Activated T-helper 1 cell treated with anti-CD3 and anti-CD28 coated beads, Interleukin-12 subunit alpha, Interleukin-12 subunit beta, Interleukin-2, Interleukin-4 antibody, amounts not matched to agents 30 ng/mL and 10 ng/mL and 1 ng/mL, durations not matched to agents 14 hours and 24 hours and 36 hours (primary cell): ENCODE measurements around the gene NECTIN4. TPM values are rescaled to one million over a fixed set of nuclear protein-coding genes. Genes with fewer than 3 reads are reported as not detected.

Source experiments
- DNase-seq: peaks from one replicate; pipeline ENCODE4 v3.0.0; 2021; ENCODE audit warnings: low spot score
- H3K27ac Mint-ChIP-seq: one replicate; pipeline ENCODE4 v1.8.0; 2021; ENCODE audit warnings: mild to moderate bottlenecking, mixed read lengths
- H3K27me3 Mint-ChIP-seq: one replicate; pipeline ENCODE4 v1.8.0; 2022; ENCODE audit warnings: mild to moderate bottlenecking, moderate library complexity, mixed read lengths; ENCODE audit not compliant: insufficient read depth
- H3K36me3 Mint-ChIP-seq: one replicate; pipeline ENCODE4 v1.8.0; 2021; ENCODE audit warnings: low read depth, mixed read lengths
- H3K4me1 Mint-ChIP-seq: one replicate; pipeline ENCODE4 v1.8.0; 2021; ENCODE audit warnings: low read depth, mixed read lengths
- H3K4me3 Mint-ChIP-seq: one replicate; pipeline ENCODE4 v1.8.0; 2021; ENCODE audit warnings: mild to moderate bottlenecking, moderate library complexity, mixed read lengths
- H3K9me3 Mint-ChIP-seq: one replicate; pipeline ENCODE4 v1.8.0; 2021; ENCODE audit warnings: mixed read lengths
- intact Hi-C: fragments of 100-400 bp; cut with micrococcal nuclease; formaldehyde crosslinking; loops from one replicate; pipeline ENCODE4 v1.15.1; 2024
- total RNA-seq: library from RNA; stranded (reverse); gene quantifications from 2 replicates; pipeline ENCODE4 v1.2.3, GENCODE V29; 2022

The NECTIN4 gene
- total RNA-seq, 1 donor from 2014 or later = not detected

DNA sequence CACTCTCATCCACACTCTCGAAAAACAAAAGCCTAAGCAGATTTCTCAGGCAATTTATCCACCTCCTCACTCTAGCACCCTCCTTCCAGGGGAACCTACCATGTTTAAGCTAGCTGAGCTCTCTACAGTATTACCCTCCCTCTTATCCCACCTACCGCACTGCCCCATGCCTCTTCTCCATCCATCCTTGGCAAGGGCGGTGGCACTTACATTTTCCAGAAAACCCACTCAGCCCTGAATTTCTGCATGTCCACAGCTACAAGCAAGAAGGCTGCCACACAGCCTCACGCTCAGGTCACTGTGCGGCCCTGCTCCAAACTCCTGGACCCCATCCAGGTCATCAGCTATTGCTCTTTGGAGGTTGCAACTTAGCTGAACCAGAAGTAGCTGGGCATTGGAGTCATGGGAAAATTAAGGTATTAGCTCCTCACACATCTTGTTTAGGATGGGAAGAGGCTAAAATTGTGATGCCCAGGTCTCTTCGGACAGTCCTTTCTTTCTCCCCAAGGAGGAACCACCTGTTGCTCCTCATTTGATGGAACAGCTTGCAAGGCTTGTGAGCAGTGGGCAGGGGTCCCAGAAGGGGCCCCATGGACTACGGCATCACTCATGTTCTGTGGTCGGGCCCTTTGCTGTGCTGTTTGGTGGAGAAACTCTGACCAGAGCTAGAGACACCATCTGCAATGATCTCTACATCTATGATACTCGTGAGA lies 9.9 kb upstream of the NECTIN4 start:
- Mint-ChIP-seq H3K27ac (peak overlapping the region; percentile 3), H3K4me3 (peak overlapping the region; percentile 68), H3K36me3 (peaks cover 22% of the 10 kb centered on the region), H3K4me1 (peaks cover 35% of the 10 kb centered on the region), H3K27me3 (no peaks in the 10 kb centered on the region), H3K9me3 (no peaks in the 10 kb centered on the region)
- intact Hi-C loops = loop anchor here (5.0 kb wide), 1 partner anchor 262 kb away; no protein-coding TSS in a partner anchor
- DNase-seq = no peak

DNA sequence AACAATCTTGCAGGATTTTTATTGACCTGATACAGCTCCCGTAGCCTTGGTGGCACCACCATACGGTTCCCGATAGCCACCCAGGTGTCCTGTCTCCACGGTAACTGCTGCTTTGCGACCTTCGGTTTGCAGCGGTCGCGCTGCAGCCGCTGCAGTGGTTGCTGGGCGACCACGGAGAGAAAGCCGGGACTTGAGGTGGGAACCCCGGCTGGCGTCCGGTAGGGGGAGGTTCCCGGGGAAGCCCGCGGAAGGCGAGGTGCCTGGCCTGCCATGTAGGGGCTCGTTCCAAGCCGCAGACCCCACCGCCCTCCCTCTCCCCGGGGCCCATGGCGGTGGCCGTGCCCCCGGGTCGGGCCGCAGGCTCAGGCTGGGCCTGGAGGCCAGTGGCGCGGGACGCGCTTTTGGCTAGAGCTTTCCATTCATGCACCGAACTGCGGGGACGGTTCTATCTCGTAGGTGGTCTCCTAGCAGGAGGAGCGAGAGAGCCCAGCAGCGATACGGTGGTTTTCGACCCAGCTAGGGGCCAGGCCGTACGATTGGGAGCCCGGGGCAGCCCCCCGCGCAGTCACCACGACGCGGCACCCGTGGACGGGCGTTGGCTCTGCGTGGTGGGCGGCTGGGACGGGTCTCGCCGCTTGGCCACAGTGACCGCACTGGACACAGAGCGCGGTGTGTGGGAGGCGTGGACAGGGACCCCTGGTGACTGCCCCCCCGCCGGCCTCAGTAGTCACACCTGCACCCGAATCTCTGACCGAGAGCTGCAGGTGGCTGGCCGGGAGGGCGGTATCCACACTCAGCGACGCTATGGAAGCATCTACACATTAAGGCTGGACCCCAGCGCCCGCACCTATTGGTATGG lies 9.1 kb upstream of the NECTIN4 start, which contains the start of gene KLHDC9:
TSS of gene KLHDC9 (plus strand) at position 152 of the 859 bp plus-strand sequence. CDS start at position 327, 175 bp downstream.
- peak; percentile 68 for DNase-seq
- Mint-ChIP-seq H3K9me3 (no peaks in the 10 kb centered on the region), H3K4me1 (peaks cover 39% of the 10 kb centered on the region), H3K27ac (peak within 1 kb of the TSS; percentile 96), H3K4me3 (peak within 1 kb of the TSS; percentile 80), H3K27me3 (peaks cover 2% of the 10 kb centered on the region), H3K36me3 (peaks cover 19% of the 10 kb centered on the region)
- intact Hi-C loops = loop anchor here (1.0 to 5.0 kb wide), 2 partner anchors 21 to 261 kb away; no protein-coding TSS in a partner anchor

DNA sequence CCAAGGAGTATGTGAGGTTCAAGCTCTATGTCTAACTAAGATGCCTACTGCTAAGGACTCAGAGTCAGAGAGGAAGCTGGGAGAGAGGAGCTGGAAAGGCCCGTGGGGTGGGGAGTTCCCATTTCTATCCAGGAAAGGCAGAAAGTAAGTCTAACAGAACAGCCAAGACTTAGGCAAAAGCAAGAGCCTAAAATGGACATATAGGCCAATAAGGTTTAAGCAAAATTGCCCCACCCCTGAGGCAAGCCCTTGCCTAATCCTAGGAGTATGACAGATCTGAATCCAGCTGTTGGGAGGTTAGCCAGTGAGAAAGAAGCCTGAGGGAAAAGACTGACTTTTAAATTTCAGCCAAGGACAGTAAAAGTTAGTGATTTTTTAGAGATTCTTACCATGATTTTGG lies 7.2 kb upstream of the NECTIN4 start:
- intact Hi-C loops = loop anchor here (2.0 to 5.0 kb wide), 4 partner anchors 28 to 259 kb away; partner anchors contain the start of genes ARHGAP30 and DEDD
- H3K4me1 Mint-ChIP-seq = peaks cover 58% of the 10 kb centered on the region
- H3K27ac Mint-ChIP-seq = no peak overlapping the region

DNA sequence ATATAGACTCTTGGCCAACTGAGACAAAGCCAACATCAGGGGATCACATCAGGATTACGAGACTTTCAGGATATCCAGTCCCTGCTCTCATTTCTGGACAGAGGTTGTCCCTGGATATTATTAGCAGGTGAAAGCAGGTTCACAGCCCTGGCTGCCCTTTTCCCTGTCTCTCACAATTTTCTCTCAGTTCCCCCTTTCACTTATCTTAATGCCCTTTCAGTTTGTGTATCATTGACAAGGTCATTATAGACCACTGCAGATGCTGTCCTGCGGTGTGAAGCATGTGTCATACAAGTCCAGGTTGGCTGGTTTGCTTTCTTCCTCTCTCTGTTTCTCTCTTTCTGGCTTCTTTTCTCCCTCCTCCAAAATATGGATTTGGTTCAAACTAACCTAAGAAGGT lies 6.7 kb upstream of the NECTIN4 start:
- no peak overlapping the region for H3K27ac Mint-ChIP-seq
- peaks cover 14% of the 10 kb centered on the region for H3K36me3 Mint-ChIP-seq
- H3K4me3 Mint-ChIP-seq = no peak overlapping the region
- no peaks in the 10 kb centered on the region for H3K9me3 Mint-ChIP-seq
- peaks cover 62% of the 10 kb centered on the region for H3K4me1 Mint-ChIP-seq
- no peak for DNase-seq
- intact Hi-C loops = loop anchor here (2.0 to 5.0 kb wide), 4 partner anchors 27 to 259 kb away; partner anchors contain the start of genes ARHGAP30 and DEDD
- H3K27me3 Mint-ChIP-seq = peaks cover 2% of the 10 kb centered on the region

More for the DNA sequence above, 7.2 kb upstream of the NECTIN4 start:
- H3K36me3 Mint-ChIP-seq = peaks cover 14% of the 10 kb centered on the region
- no peaks in the 10 kb centered on the region for H3K9me3 Mint-ChIP-seq
- no peak for DNase-seq
- no peak overlapping the region for H3K4me3 Mint-ChIP-seq
- H3K27me3 Mint-ChIP-seq = peaks cover 2% of the 10 kb centered on the region

DNA sequence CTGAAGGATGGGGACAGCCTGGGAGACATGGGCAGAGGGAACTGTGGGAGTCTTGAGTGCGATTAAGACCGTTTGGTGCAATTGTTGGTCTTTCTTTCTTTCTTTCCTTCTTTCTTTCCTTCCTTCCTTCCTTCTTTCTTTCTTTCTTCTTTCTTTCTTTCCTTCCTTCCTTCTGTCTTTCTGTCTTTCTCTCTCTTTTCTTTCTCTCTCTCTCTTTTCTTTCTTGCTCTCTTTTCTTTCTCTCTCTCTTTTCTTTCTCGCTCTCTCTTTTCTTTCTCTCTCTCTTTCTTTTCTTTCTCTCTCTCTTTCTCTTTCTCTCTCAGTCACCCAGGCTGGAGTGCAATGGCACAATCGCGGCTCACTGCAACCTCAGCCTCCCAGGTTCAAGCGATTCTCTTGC lies 5.9 kb upstream of the NECTIN4 start:
- peaks cover 70% of the 10 kb centered on the region for H3K4me1 Mint-ChIP-seq
- H3K36me3 Mint-ChIP-seq = peaks cover 13% of the 10 kb centered on the region
- H3K27ac Mint-ChIP-seq = no peak overlapping the region
- DNase-seq = no peak
- H3K27me3 Mint-ChIP-seq = peaks cover 2% of the 10 kb centered on the region
- H3K4me3 Mint-ChIP-seq = no peak overlapping the region
- intact Hi-C loops = loop anchor here (5.0 kb wide), 1 partner anchor 258 kb away; no protein-coding TSS in a partner anchor
- H3K9me3 Mint-ChIP-seq = no peaks in the 10 kb centered on the region

DNA sequence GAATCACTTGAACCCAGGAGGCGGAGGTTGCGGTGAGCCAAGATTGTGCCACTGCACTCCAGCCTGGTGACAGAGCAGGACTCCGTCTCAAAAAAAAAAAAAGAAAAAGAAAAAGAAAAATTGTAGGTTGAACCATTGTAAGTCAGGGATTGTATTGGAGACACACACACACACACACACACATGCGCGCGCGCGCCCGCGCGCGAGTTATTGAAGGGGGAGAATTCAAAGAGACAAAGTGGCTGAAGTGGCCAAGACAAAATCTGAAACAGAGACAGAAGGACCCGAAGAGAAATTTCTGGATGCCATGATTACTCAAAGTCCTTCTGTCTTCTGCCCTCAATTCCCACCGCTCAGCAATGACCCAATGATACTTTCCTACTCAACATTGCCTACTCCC lies 5.1 kb upstream of the NECTIN4 start:
- DNase-seq = no peak
- H3K4me1 Mint-ChIP-seq = peaks cover 71% of the 10 kb centered on the region
- peaks cover 6% of the 10 kb centered on the region for H3K36me3 Mint-ChIP-seq
- H3K27ac Mint-ChIP-seq = no peak overlapping the region
- H3K4me3 Mint-ChIP-seq = no peak overlapping the region
- no peaks in the 10 kb centered on the region for H3K9me3 Mint-ChIP-seq
- intact Hi-C loops = no loop called here
- peaks cover 2% of the 10 kb centered on the region for H3K27me3 Mint-ChIP-seq

- Mint-ChIP-seq H3K36me3 (peaks cover 2% of the 10 kb centered on the region), H3K27me3 (peaks cover 2% of the 10 kb centered on the region), H3K4me3 (peak overlapping the region; percentile 17), H3K4me1 (peaks cover 61% of the 10 kb centered on the region), H3K9me3 (no peaks in the 10 kb centered on the region), H3K27ac (peak overlapping the region; percentile 88)
- no peak for DNase-seq
- intact Hi-C loops = no loop called here
Measured at GRCh38 chr1:161092621-161093028, 3.3 kb upstream of the NECTIN4 start.

DNA sequence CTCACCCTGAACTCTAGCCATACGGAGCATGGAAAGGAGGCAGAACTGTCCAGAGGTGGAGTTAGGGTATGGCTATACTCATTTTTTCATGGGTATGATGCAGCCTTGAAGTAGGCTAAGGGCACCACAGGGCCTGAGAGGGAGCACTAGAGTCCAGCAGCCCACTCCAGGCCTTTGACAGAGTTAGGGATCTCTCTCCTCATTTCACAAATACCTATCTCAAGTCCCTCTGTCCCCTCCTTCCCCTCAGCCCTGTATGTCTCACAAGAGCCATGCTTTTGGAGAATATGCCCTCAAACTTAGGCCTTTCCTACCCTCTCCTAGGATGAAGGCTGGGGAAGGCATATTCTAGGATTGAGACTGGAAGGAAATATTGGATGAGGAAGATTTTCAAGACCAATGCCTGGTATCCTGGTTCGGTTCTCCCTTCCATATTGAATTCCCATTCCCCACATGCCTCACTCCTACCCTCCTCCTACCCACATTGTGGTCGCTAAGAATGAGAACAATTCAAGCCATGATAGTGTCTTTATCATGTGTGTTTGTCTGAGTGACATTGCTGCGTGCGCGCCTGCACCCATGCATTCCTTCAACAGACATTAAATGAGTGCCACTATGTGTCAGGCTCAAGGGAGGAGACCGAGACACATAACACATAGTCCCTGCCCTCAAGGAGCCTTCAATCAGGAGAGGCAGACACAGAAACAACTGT lies 2.6 kb upstream of the NECTIN4 start:
- intact Hi-C loops = no loop called here
- Mint-ChIP-seq H3K4me1 (peaks cover 58% of the 10 kb centered on the region), H3K27me3 (peaks cover 2% of the 10 kb centered on the region), H3K36me3 (peaks cover 2% of the 10 kb centered on the region), H3K9me3 (no peaks in the 10 kb centered on the region), H3K27ac (peak overlapping the region; percentile 88), H3K4me3 (no peak overlapping the region)
- no peak for DNase-seq

DNA sequence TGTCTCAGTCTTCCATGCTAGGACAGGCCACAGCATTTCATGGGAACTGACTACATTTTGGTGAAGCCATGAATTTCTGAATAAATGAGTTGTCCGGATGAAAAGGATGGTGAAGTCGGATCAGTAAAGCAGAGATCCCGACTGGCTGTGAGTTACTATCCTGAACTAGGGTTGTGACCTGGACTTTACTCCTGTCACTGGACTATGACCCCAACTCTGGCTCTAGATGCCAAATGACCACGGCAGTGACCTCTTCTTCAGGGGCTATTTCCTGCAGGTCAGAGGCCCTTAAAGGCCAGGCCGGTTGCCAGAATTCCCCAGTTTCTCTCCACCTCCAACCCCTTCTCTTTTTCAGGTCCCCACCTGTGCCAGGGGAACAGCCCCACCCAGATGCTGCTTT lies 1.7 kb upstream of the NECTIN4 start:
- Mint-ChIP-seq H3K4me3 (no peak overlapping the region), H3K4me1 (peaks cover 50% of the 10 kb centered on the region), H3K27ac (no peak overlapping the region), H3K27me3 (peaks cover 2% of the 10 kb centered on the region), H3K9me3 (no peaks in the 10 kb centered on the region), H3K36me3 (peaks cover 2% of the 10 kb centered on the region)
- no peak for DNase-seq
- intact Hi-C loops = no loop called here

- H3K36me3 Mint-ChIP-seq = peaks cover 2% of the 10 kb centered on the region
- H3K27me3 Mint-ChIP-seq = peaks cover 2% of the 10 kb centered on the region
- no peak overlapping the region for H3K4me3 Mint-ChIP-seq
- H3K9me3 Mint-ChIP-seq = no peaks in the 10 kb centered on the region
- DNase-seq = no peak
- intact Hi-C loops = no loop called here
- H3K4me1 Mint-ChIP-seq = peaks cover 48% of the 10 kb centered on the region
- H3K27ac Mint-ChIP-seq = no peak overlapping the region
Measured at GRCh38 chr1:161090617-161091016, 1.3 kb upstream of the NECTIN4 start.

GRCh38 chr1:161089938-161090337 lies 580 bp upstream of the NECTIN4 start:
- H3K27me3 Mint-ChIP-seq = peaks cover 2% of the 10 kb centered on the region
- peaks cover 45% of the 10 kb centered on the region for H3K4me1 Mint-ChIP-seq
- intact Hi-C loops = no loop called here
- DNase-seq = no peak
- H3K9me3 Mint-ChIP-seq = no peaks in the 10 kb centered on the region
- H3K36me3 Mint-ChIP-seq = peaks cover 2% of the 10 kb centered on the region
- H3K27ac Mint-ChIP-seq = no peak overlapping the region
- H3K4me3 Mint-ChIP-seq = no peak overlapping the region

- DNase-seq = no peak
- intact Hi-C loops = no loop called here
- Mint-ChIP-seq H3K4me1 (peaks cover 40% of the 10 kb centered on the region), H3K4me3 (no peak overlapping the region), H3K36me3 (no peaks in the 10 kb centered on the region), H3K27me3 (no peaks in the 10 kb centered on the region), H3K27ac (no peak overlapping the region), H3K9me3 (no peaks in the 10 kb centered on the region)
Measured at GRCh38 chr1:161088587-161089110, 709 bp downstream of the NECTIN4 start.
